H1 (cell line): ENCODE measurements around the gene PDZD8. TPM values are rescaled to one million over a fixed set of nuclear protein-coding genes. Genes with fewer than 3 reads are reported as not detected.

Experiments
- CTCF ChIA-PET: fragments of 300-600 bp; sonication (Branson Sonifier 250); formaldehyde crosslinking; loops from one replicate; lab custom pipeline; 2021; ENCODE audit not compliant: partially characterized antibody; lab: Charles Lee
- POLR2A ChIA-PET: fragments of 300-600 bp; sonication (Branson Sonifier 250); formaldehyde crosslinking; loops from one replicate; lab custom pipeline; 2021; ENCODE audit warnings: inconsistent platforms; ENCODE audit not compliant: partially characterized antibody; lab: Charles Lee
- DNase-seq, 2 experiments: peaks; one replicate each; pipeline versions ENCODE4 v3.0.0 to v3.0.0-alpha.2; 2010 to 2022; ENCODE audit warnings: low spot score in 2 of 2, low read depth in 1 of 2, mixed read lengths in 1 of 2
- FAIRE-seq: peaks from 2 replicates; lab custom pipeline; 2011; peaks lifted over from hg19 to GRCh38; lab: Jason Lieb, UNC
- H2AFZ ChIP-seq: 2 replicates; pipeline ENCODE4 v1.8.1; 2012; ENCODE audit warnings: low read length, inconsistent platforms
- H2AK5ac ChIP-seq: 2 replicates; pipeline ENCODE4 v1.6.1; 2013; ENCODE audit warnings: low read depth, low read length
- H2BK120ac ChIP-seq: replicated peaks from 2 replicates; pipeline ENCODE3; 2013; ENCODE audit warnings: low read depth, low read length, inconsistent platforms
- H2BK12ac ChIP-seq: 2 replicates; pipeline ENCODE4 v1.6.1; 2013; ENCODE audit warnings: low read depth, low read length
- H2BK15ac ChIP-seq: 2 replicates; pipeline ENCODE4 v1.6.1; 2013; ENCODE audit warnings: low read length
- H2BK20ac ChIP-seq: 2 replicates; pipeline ENCODE4 v1.6.1; 2013; ENCODE audit warnings: low read length
- H2BK5ac ChIP-seq: 2 replicates; pipeline ENCODE4 v1.6.1; 2013; ENCODE audit warnings: low read depth, low read length
- H3K14ac ChIP-seq: 2 replicates; pipeline ENCODE4 v1.6.1; 2013; ENCODE audit warnings: inconsistent platforms; ENCODE audit not compliant: insufficient read length
- H3K18ac ChIP-seq: 2 replicates; pipeline ENCODE4 v1.6.1; 2013; ENCODE audit warnings: low read length; ENCODE audit errors: extremely low read depth
- H3K23ac ChIP-seq: 2 replicates; pipeline ENCODE4 v1.6.1; 2013; ENCODE audit warnings: inconsistent platforms; ENCODE audit not compliant: insufficient read length
- H3K23me2 ChIP-seq: 2 replicates; pipeline ENCODE4 v1.6.1; 2013; ENCODE audit warnings: low read depth, low read length
- H3K27ac ChIP-seq: 2 replicates; pipeline ENCODE4 v1.6.1; 2011; ENCODE audit warnings: low read depth, low read length, inconsistent platforms
- H3K27me3 ChIP-seq, 4 experiments: replicated peaks in 1 of 4; 1 replicate in 1 of 4; 2 replicates in 3 of 4; pipeline versions ENCODE4 v1.6.1 to v1.8.1; 2011 to 2013; ENCODE audit warnings: low read length in 3 of 4, mild to moderate bottlenecking in 3 of 4, inconsistent platforms in 2 of 4, mixed read lengths in 2 of 4, moderate library complexity in 1 of 4; ENCODE audit not compliant: control insufficient read depth in 3 of 4, insufficient read depth in 3 of 4; ENCODE audit errors: extremely low read depth in 1 of 4
- H3K36me3 ChIP-seq, 4 experiments: 2 replicates each; pipeline versions ENCODE4 v1.6.1 to v1.8.1; 2011 to 2013; ENCODE audit warnings: mild to moderate bottlenecking in 4 of 4, low read length in 3 of 4, moderate library complexity in 2 of 4, control low read depth in 1 of 4, inconsistent platforms in 1 of 4; ENCODE audit not compliant: insufficient read depth in 4 of 4, control insufficient read depth in 2 of 4
- H3K4ac ChIP-seq: replicated peaks from 2 replicates; pipeline ENCODE3; 2013; ENCODE audit warnings: low read length, low read depth, mixed read lengths, inconsistent platforms; ENCODE audit not compliant: insufficient read length
- H3K4me1 ChIP-seq, 4 experiments: replicated peaks in 1 of 4; 1 replicate in 1 of 4; 2 replicates in 3 of 4; pipeline versions ENCODE4 v1.6.1 to v1.8.1; 2011 to 2013; ENCODE audit warnings: low read length in 3 of 4, inconsistent platforms in 2 of 4, mixed read lengths in 1 of 4; ENCODE audit not compliant: insufficient read depth in 4 of 4, control insufficient read depth in 3 of 4
- H3K4me2 ChIP-seq, 2 experiments: 2 replicates each; pipeline versions ENCODE4 v1.6.1 to v1.8.1; 2011 to 2013; ENCODE audit warnings: low read depth in 2 of 2, low read length in 2 of 2, control low read depth in 1 of 2, inconsistent platforms in 1 of 2, mild to moderate bottlenecking in 1 of 2; ENCODE audit not compliant: insufficient read depth in 1 of 2
- H3K4me3 ChIP-seq, 4 experiments: fragments of 200-600, 300-600 bp in 1 of 4; sonication (generic), shearing (Covaris generic), sonication (Bioruptor Twin) in 1 of 4; 2 replicates each; pipeline versions ENCODE4 v1.5.1 to v1.8.1; 2011 to 2016; ENCODE audit warnings: low read length in 4 of 4, low read depth in 3 of 4, control low read depth in 2 of 4, inconsistent platforms in 2 of 4, mild to moderate bottlenecking in 2 of 4, mixed read lengths in 1 of 4, moderate library complexity in 1 of 4; ENCODE audit not compliant: insufficient read depth in 2 of 4; ENCODE audit errors: extremely low read depth in 1 of 4
- H3K56ac ChIP-seq: replicated peaks from 2 replicates; pipeline ENCODE3; 2013; ENCODE audit warnings: low read depth, mild to moderate bottlenecking, mixed read lengths, low read length, inconsistent platforms; ENCODE audit not compliant: insufficient read length
- H3K79me1 ChIP-seq: 2 replicates; pipeline ENCODE4 v1.6.1; 2013; ENCODE audit warnings: low read depth, low read length, control low read depth
- H3K79me2 ChIP-seq, 2 experiments: 2 replicates each; pipeline versions ENCODE4 v1.6.1 to v1.8.1; 2012 to 2013; ENCODE audit warnings: low read length in 2 of 2, mild to moderate bottlenecking in 2 of 2, inconsistent platforms in 1 of 2; ENCODE audit not compliant: insufficient read depth in 2 of 2, control insufficient read depth in 1 of 2
- H3K9ac ChIP-seq, 4 experiments: replicated peaks in 1 of 4; 1 replicate in 1 of 4; 2 replicates in 3 of 4; pipeline versions ENCODE4 v1.6.1 to v1.8.1; 2011 to 2013; ENCODE audit warnings: low read depth in 3 of 4, low read length in 3 of 4, control low read depth in 2 of 4, mild to moderate bottlenecking in 2 of 4, moderate library complexity in 2 of 4, inconsistent platforms in 1 of 4; ENCODE audit errors: extremely low read depth in 1 of 4
- H3K9me3 ChIP-seq, 2 experiments: 2 replicates each; pipeline versions ENCODE4 v1.6.1 to v1.8.1; 2012 to 2013; ENCODE audit warnings: mild to moderate bottlenecking in 2 of 2, moderate library complexity in 2 of 2, control low read depth in 1 of 2, inconsistent platforms in 1 of 2, low read depth in 1 of 2, low read length in 1 of 2, mixed read lengths in 1 of 2; ENCODE audit not compliant: insufficient read depth in 2 of 2
- H4K20me1 ChIP-seq, 2 experiments: replicated peaks in 1 of 2; 2 replicates each; pipeline versions ENCODE3 to v1.8.1; 2011 to 2013; ENCODE audit warnings: inconsistent platforms in 2 of 2, low read length in 2 of 2, mild to moderate bottlenecking in 1 of 2; ENCODE audit not compliant: insufficient read depth in 2 of 2, control insufficient read depth in 1 of 2
- H4K5ac ChIP-seq: 2 replicates; pipeline ENCODE4 v1.6.1; 2013; ENCODE audit warnings: low read length, low read depth, mixed read lengths, inconsistent platforms; ENCODE audit not compliant: insufficient read length
- H4K8ac ChIP-seq: 2 replicates; pipeline ENCODE4 v1.8.0; 2013; ENCODE audit warnings: mild to moderate bottlenecking, moderate library complexity, low read length, inconsistent platforms; ENCODE audit not compliant: insufficient read depth; ENCODE audit errors: extremely low read depth
- H4K91ac ChIP-seq: replicated peaks from 2 replicates; pipeline ENCODE3; 2013; ENCODE audit warnings: low read length, mixed read lengths, inconsistent platforms; ENCODE audit not compliant: insufficient read length
- ATF2 ChIP-seq: IDR thresholded peaks from 2 replicates; pipeline ENCODE4 v1.6.1; 2012; ENCODE audit warnings: low read length, inconsistent platforms
- BRCA1 ChIP-seq: IDR thresholded peaks from 2 replicates; pipeline ENCODE4 v1.6.1; 2012; ENCODE audit warnings: low read depth, low read length, improper control_type of control experiment
- EGR1 ChIP-seq: IDR thresholded peaks from 2 replicates; pipeline ENCODE4 v1.6.1; 2011; ENCODE audit warnings: low read depth, low read length, borderline replicate concordance
- MAFK ChIP-seq: IDR thresholded peaks from 2 replicates; pipeline ENCODE4 v1.6.1; 2012; ENCODE audit warnings: low read depth, mild to moderate bottlenecking, improper control_type of control experiment, low read length
- POU5F1 ChIP-seq: IDR thresholded peaks from 2 replicates; pipeline ENCODE4 v1.6.1; 2011; ENCODE audit warnings: low read depth, mild to moderate bottlenecking, low read length, moderate library complexity
- RXRA ChIP-seq: IDR thresholded peaks from 2 replicates; pipeline ENCODE4 v1.6.1; 2011; ENCODE audit warnings: low read depth, mild to moderate bottlenecking, low read length, moderate library complexity; ENCODE audit not compliant: insufficient read depth
- SIN3A ChIP-seq, 2 experiments: IDR thresholded peaks in 1 of 2; conservative IDR thresholded peaks in 1 of 2; 2 replicates each; pipeline ENCODE4 v1.6.1; 2011 to 2012; ENCODE audit warnings: low read length in 2 of 2, improper control_type of control experiment in 1 of 2, low read depth in 1 of 2, mild to moderate bottlenecking in 1 of 2
- TEAD4 ChIP-seq: IDR thresholded peaks from 2 replicates; pipeline ENCODE4 v1.6.1; 2012; ENCODE audit warnings: low read depth, low read length, inconsistent platforms, mixed read lengths
- ZNF274 ChIP-seq: IDR thresholded peaks from 2 replicates; pipeline ENCODE4 v1.7.0; 2012; ENCODE audit warnings: low read length, borderline replicate concordance; ENCODE audit errors: extremely low read depth
- WGBS, 2 experiments: shearing (Covaris generic) in 1 of 2; methylation state at CpG; one replicate each; pipeline versions ENCODE4 v1.1.6 to v1.1.7; 2013 to 2015; ENCODE audit warnings: low lambda C conversion rate in 2 of 2, mixed read lengths in 2 of 2, inconsistent platforms in 1 of 2, low coverage in 1 of 2, missing lambda C conversion rate in 1 of 2; ENCODE audit not compliant: insufficient replicate concordance in 2 of 2, insufficient coverage in 1 of 2, insufficient read length in 1 of 2; ENCODE audit errors: extremely low coverage in 1 of 2, missing lambda C conversion rate in 1 of 2; 5-methylcytosine and 5-hydroxymethylcytosine counted together
- polyA plus RNA-seq, 7 experiments: library from polyadenylated mRNA; depleted of rRNA in 3 of 7; stranded (reverse) in 5 of 7; unstranded in 2 of 7; fragments of >200 nt in 5 of 7; fragments of 200-250 nt in 2 of 7; gene quantifications; 1 replicate in 5 of 7; 2 replicates in 1 of 7; 4 replicates in 1 of 7; pipeline versions ENCODE4 v1.2.1 to v1.2.3, GENCODE V29; 2011 to 2013; ENCODE audit warnings: missing spikeins in 2 of 7, mixed read lengths in 2 of 7
- total RNA-seq: library from RNA; stranded (reverse); fragmentation: NEBNext Ultra II Directional; extraction: Animal tissue kit (Norgen Biotek cat#: 25700); gene quantifications from 2 replicates; pipeline ENCODE4 v1.2.1, GENCODE V29; 2021
- TF ChIP-seq, protein P1 (sequence below), 3 experiments: IDR thresholded peaks; 1 replicate in 2 of 3; 2 replicates in 1 of 3; pipeline versions ENCODE4 v1.5.1 to v1.6.1; 2011; ENCODE audit warnings: low read length in 3 of 3, mild to moderate bottlenecking in 3 of 3, inconsistent platforms in 2 of 3, low read depth in 1 of 3, moderate library complexity in 1 of 3; ENCODE audit not compliant: insufficient read depth in 1 of 3; ENCODE audit errors: control extremely low read depth in 1 of 3

Gene PDZD8
- total and polyA plus RNA-seq, 2 of the 8 experiments (the other 6 are each of a cell fraction or from before 2014, with no cell fraction given) = 10.9 to 50.1 TPM

DNA sequence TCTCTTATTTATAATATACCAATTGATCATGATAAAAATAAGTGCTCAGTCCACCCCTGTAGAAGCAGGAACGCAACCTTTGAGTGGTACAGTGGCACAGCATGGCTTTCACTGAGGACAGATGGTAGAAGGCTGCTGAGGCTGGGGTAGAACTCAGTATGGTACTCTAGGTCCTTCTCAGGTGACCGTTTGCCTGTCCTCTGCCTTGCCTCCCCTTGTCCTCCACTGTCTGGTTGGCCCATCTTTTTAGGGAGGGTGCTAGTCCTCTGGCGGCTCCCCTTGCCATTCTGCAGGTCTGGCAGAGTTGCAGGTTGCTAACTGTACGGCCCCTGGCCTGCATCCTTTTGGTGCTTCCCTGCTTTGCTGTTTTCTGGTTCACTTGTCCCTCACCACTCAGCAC lies 107.0 kb downstream of the PDZD8 start:
- no peaks in the 10 kb centered on the region for H3K9me3 ChIP-seq
- H4K5ac ChIP-seq = no peak overlapping the region
- H3K4ac ChIP-seq = no peak overlapping the region
- no peak overlapping the region for H2AFZ ChIP-seq
- no peak overlapping the region for H3K23ac ChIP-seq
- H3K4me2 ChIP-seq = no peak overlapping the region
- no peak overlapping the region for H2BK120ac ChIP-seq
- H4K20me1 ChIP-seq = peaks cover 0 to 5% of the 10 kb centered on the region in 2 experiments
- H3K27me3 ChIP-seq = no peaks in the 10 kb centered on the region
- no peak overlapping the region for H3K18ac ChIP-seq
- H3K23me2 ChIP-seq = no peaks in the 10 kb centered on the region; the same call in 1 of the 2 replicates
- FAIRE-seq (no peak), DNase-seq (no peak)
- H3K27ac ChIP-seq = no peak overlapping the region
- no peak overlapping the region for H2BK15ac ChIP-seq
- no peak overlapping the region for H2BK12ac ChIP-seq
- no peaks in the 10 kb centered on the region for H3K79me1 ChIP-seq
- H2BK20ac ChIP-seq = no peak overlapping the region
- no peak overlapping the region for H2BK5ac ChIP-seq
- no peak overlapping the region; the same call in 1 of the 2 replicates for H4K8ac ChIP-seq
- no peaks in the 10 kb centered on the region for H3K79me2 ChIP-seq
- no peak overlapping the region for H3K4me3 ChIP-seq
- CTCF ChIA-PET = interaction anchor here (3.3 kb wide), 1 partner anchor 51 kb away, joined by 13 read pairs; no protein-coding TSS in a partner anchor
- no peak overlapping the region for H3K56ac ChIP-seq
- H4K91ac ChIP-seq = no peak overlapping the region
- POLR2A ChIA-PET = no interaction called here
- no peak overlapping the region for H2AK5ac ChIP-seq
- 90% methylated on average over 4 of the region's 4 CpGs; no CpG with 5 or more reads in 1 of the 2 experiments for WGBS, 2 experiments
- H3K36me3 ChIP-seq = no peaks in the 10 kb centered on the region
- no peak overlapping the region for H3K14ac ChIP-seq
- no peak overlapping the region for H3K9ac ChIP-seq
- no peaks in the 10 kb centered on the region for H3K4me1 ChIP-seq
- TF ChIP-seq BRCA1 (no peak), ATF2 (no peak), TEAD4 (no peak), ZNF274 (no peak), RXRA (no peak), SIN3A (conservative IDR thresholded peaks at IDR 0.05 in 1 of 2, IDR thresholded peaks at IDR 0.05 in 1 of 2; ENCODE audit: low read depth in 1 of 2, low read length in 2 of 2) (no peak), EGR1 (no peak), MAFK (no peak), POU5F1 (no peak)
- TF ChIP-seq, protein P1, sequence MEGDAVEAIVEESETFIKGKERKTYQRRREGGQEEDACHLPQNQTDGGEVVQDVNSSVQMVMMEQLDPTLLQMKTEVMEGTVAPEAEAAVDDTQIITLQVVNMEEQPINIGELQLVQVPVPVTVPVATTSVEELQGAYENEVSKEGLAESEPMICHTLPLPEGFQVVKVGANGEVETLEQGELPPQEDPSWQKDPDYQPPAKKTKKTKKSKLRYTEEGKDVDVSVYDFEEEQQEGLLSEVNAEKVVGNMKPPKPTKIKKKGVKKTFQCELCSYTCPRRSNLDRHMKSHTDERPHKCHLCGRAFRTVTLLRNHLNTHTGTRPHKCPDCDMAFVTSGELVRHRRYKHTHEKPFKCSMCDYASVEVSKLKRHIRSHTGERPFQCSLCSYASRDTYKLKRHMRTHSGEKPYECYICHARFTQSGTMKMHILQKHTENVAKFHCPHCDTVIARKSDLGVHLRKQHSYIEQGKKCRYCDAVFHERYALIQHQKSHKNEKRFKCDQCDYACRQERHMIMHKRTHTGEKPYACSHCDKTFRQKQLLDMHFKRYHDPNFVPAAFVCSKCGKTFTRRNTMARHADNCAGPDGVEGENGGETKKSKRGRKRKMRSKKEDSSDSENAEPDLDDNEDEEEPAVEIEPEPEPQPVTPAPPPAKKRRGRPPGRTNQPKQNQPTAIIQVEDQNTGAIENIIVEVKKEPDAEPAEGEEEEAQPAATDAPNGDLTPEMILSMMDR (IDR thresholded peaks at IDR 0.05; ENCODE audit: control extremely low read depth in 1 of 3, insufficient read depth in 1 of 3, low read depth in 1 of 3, low read length in 3 of 3) = no peak
